Tibial nerve (tissue), 4 donors: ENCODE data around the gene ATG7. TPM values are rescaled to one million over a fixed set of nuclear protein-coding genes. Genes with fewer than 3 reads are reported as not detected.
A peak's percentile ranks its signal among the peaks of the same experiment; 100 is the strongest.

Experiments used
- DNase-seq, 2 donors: peaks; one replicate each; pipeline ENCODE4 v3.0.0-alpha.2; 2019; ENCODE audit warnings: low spot score in 2 of 2
- H3K27ac ChIP-seq, 4 donors: fragments of 200-600 bp; sonication (generic) in 3 of 4; one replicate each; pipeline ENCODE4 v1.5.1; 2017 to 2019; ENCODE audit warnings: mild to moderate bottlenecking in 1 of 4
- H3K27me3 ChIP-seq, 2 donors: fragments of 200-600 bp; sonication (generic) in 1 of 2; one replicate each; pipeline versions ENCODE4 v1.5.1 to v1.6.0; 2017 to 2019
- H3K36me3 ChIP-seq, 3 donors: fragments of 200-600 bp; sonication (generic); one replicate each; pipeline ENCODE4 v1.5.1; 2018 to 2019
- H3K4me1 ChIP-seq, 4 donors: fragments of 200-600 bp; sonication (generic) in 3 of 4; one replicate each; pipeline ENCODE4 v1.5.1; 2017 to 2019
- H3K4me3 ChIP-seq, 4 donors: fragments of 200-600 bp; sonication (generic) in 3 of 4; one replicate each; pipeline ENCODE4 v1.5.1; 2017 to 2019; ENCODE audit warnings: mild to moderate bottlenecking in 1 of 4, moderate library complexity in 1 of 4
- H3K9me3 ChIP-seq, 4 donors: fragments of 200-600 bp; sonication (generic) in 3 of 4; one replicate each; pipeline ENCODE4 v1.5.1; 2017 to 2019
- EP300 ChIP-seq, 2 donors: sonication (generic); formaldehyde crosslinking; IDR thresholded peaks; one replicate each; pipeline ENCODE4 v1.6.1; 2017; ENCODE audit warnings: antibody characterized with exemption in 2 of 2, mild to moderate bottlenecking in 1 of 2
- POLR2A ChIP-seq, 2 donors: fragments of 450-650 bp; IDR thresholded peaks; one replicate each; pipeline ENCODE4 v1.6.1; 2017; ENCODE audit warnings: antibody characterized with exemption in 2 of 2, mild to moderate bottlenecking in 2 of 2, moderate library complexity in 2 of 2
- WGBS, 2 donors: methylation state at CpG; one replicate each; pipeline ENCODE4 v1.1.5; 2018; 5-methylcytosine and 5-hydroxymethylcytosine counted together
- total RNA-seq, 4 donors: library from RNA; depleted of rRNA; stranded (reverse); fragments of >200 nt; gene quantifications; one replicate each; pipeline ENCODE4 v1.1.0, GENCODE V29; 2016
- TF ChIP-seq, protein P1 (sequence below), 5 experiments: fragments of 200-600 bp in 3 of 5; fragments of 450-650 bp in 2 of 5; sonication (generic) in 3 of 5; IDR thresholded peaks; one replicate each; pipeline ENCODE4 v1.5.1; 2016 to 2019; ENCODE audit warnings: antibody characterized with exemption in 5 of 5, mild to moderate bottlenecking in 3 of 5, moderate library complexity in 2 of 5

ATG7 gene
- total RNA-seq, 4 donors from 2014 or later, result 71.0 to 94.0 (median 76.2) TPM

GRCh38 chr3:11275926-11276325, 3.7 kb downstream of the ATG7 start:
- Histone ChIP-seq H3K36me3 (peaks cover 0 to 32% (median 0%) of the 10 kb centered on the region in 3 donors), H3K9me3 (peaks cover 0 to 8% (median 0%) of the 10 kb centered on the region in 4 donors), H3K4me1 (peaks cover 0 to 30% (median 11%) of the 10 kb centered on the region in 4 donors), H3K27me3 (no peaks in the 10 kb centered on the region), H3K27ac (no peak overlapping the region), H3K4me3 (no peak overlapping the region)
- TF ChIP-seq, protein P1, sequence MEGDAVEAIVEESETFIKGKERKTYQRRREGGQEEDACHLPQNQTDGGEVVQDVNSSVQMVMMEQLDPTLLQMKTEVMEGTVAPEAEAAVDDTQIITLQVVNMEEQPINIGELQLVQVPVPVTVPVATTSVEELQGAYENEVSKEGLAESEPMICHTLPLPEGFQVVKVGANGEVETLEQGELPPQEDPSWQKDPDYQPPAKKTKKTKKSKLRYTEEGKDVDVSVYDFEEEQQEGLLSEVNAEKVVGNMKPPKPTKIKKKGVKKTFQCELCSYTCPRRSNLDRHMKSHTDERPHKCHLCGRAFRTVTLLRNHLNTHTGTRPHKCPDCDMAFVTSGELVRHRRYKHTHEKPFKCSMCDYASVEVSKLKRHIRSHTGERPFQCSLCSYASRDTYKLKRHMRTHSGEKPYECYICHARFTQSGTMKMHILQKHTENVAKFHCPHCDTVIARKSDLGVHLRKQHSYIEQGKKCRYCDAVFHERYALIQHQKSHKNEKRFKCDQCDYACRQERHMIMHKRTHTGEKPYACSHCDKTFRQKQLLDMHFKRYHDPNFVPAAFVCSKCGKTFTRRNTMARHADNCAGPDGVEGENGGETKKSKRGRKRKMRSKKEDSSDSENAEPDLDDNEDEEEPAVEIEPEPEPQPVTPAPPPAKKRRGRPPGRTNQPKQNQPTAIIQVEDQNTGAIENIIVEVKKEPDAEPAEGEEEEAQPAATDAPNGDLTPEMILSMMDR (IDR thresholded peaks at IDR 0.05), result no peak
- no peak for TF ChIP-seq POLR2A (IDR thresholded peaks at IDR 0.05)
- no peak for TF ChIP-seq EP300 (IDR thresholded peaks at IDR 0.05)
- 80 to 81% methylated on average over 1 to 2 of the region's 2 CpGs for WGBS, 2 donors
- no peak for DNase-seq

- Histone ChIP-seq H3K36me3 (peaks cover 0 to 39% (median 0%) of the 10 kb centered on the region in 3 donors), H3K4me3 (no peak overlapping the region), H3K4me1 (peaks cover 0 to 29% (median 11%) of the 10 kb centered on the region in 4 donors), H3K9me3 (peaks cover 0 to 8% (median 0%) of the 10 kb centered on the region in 4 donors), H3K27me3 (no peaks in the 10 kb centered on the region), H3K27ac (no peak overlapping the region)
- WGBS, 2 donors, result 93 to 95% methylated on average over 2 of the region's 2 CpGs
- no peak for DNase-seq
- TF ChIP-seq POLR2A (IDR thresholded peaks at IDR 0.05) (no peak), EP300 (IDR thresholded peaks at IDR 0.05) (no peak)
- TF ChIP-seq, protein P1 (IDR thresholded peaks at IDR 0.05), result no peak
Observed at GRCh38 chr3:11276901-11277300, 4.7 kb downstream of the ATG7 start.

DNA sequence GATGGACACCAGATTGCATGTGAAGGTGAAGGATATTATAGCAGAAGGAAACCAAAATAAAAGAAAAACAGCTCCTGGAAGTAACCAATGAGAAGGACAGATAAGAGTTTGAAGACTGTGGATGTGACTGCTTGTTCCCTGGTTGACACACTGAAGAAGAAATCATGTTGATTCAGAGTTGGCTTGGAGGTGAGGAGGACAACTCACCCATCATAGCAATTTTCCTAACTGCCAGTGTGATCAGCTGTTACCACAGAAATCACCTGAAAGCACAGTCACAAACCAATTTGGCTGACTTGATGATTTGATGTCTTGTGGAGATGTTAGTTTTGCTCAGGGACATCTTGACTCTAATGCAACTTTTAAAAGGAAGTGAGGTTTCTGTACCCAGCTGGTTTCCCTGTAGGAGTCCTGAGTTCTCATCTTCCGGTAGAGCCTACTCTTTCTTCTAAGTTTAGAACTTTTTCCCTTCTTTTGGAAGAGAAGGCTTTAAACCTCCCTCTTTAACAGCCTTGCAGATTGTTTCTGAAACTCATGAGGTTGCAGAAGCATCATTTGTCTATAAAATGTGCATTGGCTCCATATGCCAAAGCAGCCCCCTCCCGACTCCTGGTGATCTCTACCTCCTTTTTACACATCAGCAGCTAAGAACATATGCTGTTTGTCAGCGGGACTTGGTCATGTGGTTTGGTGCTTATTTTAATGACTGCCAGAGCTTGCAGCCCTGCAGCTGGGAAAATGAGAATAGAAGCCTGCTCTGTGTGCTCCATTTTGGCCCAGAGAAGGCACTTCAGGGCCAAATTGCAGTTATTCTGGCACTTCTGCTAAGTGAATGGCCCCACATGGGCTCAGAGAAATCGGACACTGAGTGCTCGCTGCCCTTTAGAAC, 10.3 kb downstream of the ATG7 start:
- H3K4me3 ChIP-seq, result no peak overlapping the region
- peaks cover 0 to 42% (median 0%) of the 10 kb centered on the region in 3 donors for H3K36me3 ChIP-seq
- 45 to 62% methylated on average over 5 of the region's 5 CpGs for WGBS, 2 donors
- peaks cover 0 to 5% (median 0%) of the 10 kb centered on the region in 4 donors for H3K9me3 ChIP-seq
- peak overlapping the region in 2 of 4 donors; percentile 27 to 30 for H3K27ac ChIP-seq
- no peaks in the 10 kb centered on the region for H3K27me3 ChIP-seq
- peak; percentile 19 to 60 for DNase-seq
- TF ChIP-seq POLR2A (IDR thresholded peaks at IDR 0.05), result no peak
- TF ChIP-seq EP300 (IDR thresholded peaks at IDR 0.05), result peak in 1 of 2 donors; percentile 59
- H3K4me1 ChIP-seq, result peaks cover 0 to 37% (median 4%) of the 10 kb centered on the region in 4 donors

DNA sequence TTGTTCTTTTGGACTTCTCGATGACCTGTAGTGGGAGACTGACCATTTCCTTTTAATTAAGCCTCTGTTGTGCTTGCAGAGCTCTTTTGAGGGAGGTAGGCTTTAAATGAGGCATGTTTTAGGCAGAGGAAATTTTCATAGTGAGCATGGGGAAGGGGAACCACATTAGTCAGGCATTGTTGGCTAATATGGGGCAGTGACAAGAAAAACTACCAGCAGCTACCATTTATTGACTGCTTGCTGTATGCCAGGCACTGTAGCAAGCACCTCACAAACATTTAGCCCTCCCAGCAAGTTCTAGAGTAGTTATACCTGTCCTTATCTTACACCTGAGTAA, 10.9 kb downstream of the ATG7 start:
- Histone ChIP-seq H3K27ac (peak overlapping the region in 2 of 4 donors; percentile 6 to 30), H3K4me1 (peaks cover 0 to 43% (median 10%) of the 10 kb centered on the region in 4 donors), H3K27me3 (no peaks in the 10 kb centered on the region), H3K9me3 (no peaks in the 10 kb centered on the region), H3K36me3 (peaks cover 0 to 37% (median 0%) of the 10 kb centered on the region in 3 donors), H3K4me3 (no peak overlapping the region)
- DNase-seq, result no peak
- TF ChIP-seq POLR2A (IDR thresholded peaks at IDR 0.05) (no peak), EP300 (IDR thresholded peaks at IDR 0.05) (no peak)
- TF ChIP-seq, protein P1 (IDR thresholded peaks at IDR 0.05), result no peak
- WGBS, 2 donors, result 50 to 59% methylated on average over 1 of the region's 1 CpG

DNA sequence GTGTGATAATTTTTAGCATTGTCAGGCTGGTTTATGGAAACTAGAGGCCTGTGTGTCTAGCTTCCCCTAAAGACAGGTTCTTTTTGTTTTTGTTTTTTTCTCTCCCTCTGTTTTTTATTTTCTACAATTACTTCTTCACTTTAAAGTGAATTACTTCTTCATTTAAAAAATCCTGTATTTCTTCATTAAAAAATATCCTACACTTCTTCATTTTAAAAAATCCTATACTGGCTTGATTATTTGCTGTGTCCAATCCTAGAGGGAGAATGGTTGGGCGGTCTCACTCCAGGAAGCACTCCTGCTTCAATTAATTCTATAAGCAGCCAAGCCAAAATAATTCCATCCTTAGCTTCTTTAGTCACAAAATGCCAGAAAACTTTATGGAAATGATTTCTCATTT, 11.8 kb downstream of the ATG7 start:
- Histone ChIP-seq H3K27me3 (no peaks in the 10 kb centered on the region), H3K9me3 (no peaks in the 10 kb centered on the region), H3K4me1 (peaks cover 0 to 52% (median 14%) of the 10 kb centered on the region in 4 donors), H3K27ac (no peak overlapping the region), H3K36me3 (peaks cover 0 to 29% (median 0%) of the 10 kb centered on the region in 3 donors), H3K4me3 (no peak overlapping the region)
- TF ChIP-seq, protein P1 (IDR thresholded peaks at IDR 0.05), result no peak
- TF ChIP-seq EP300 (IDR thresholded peaks at IDR 0.05), result no peak
- TF ChIP-seq POLR2A (IDR thresholded peaks at IDR 0.05), result no peak
- WGBS, 2 donors, result 90 to 93% methylated on average over 1 of the region's 1 CpG
- DNase-seq, result no peak
